ENCODE measurements around the gene GALNT17. TPM values are rescaled to one million over a fixed set of nuclear protein-coding genes. Genes with fewer than 3 reads are reported as not detected.

The GALNT17 gene
- polyA plus RNA-seq, 2 of the 4 experiments (the other 2 are of a cell fraction), result not detected

DNA sequence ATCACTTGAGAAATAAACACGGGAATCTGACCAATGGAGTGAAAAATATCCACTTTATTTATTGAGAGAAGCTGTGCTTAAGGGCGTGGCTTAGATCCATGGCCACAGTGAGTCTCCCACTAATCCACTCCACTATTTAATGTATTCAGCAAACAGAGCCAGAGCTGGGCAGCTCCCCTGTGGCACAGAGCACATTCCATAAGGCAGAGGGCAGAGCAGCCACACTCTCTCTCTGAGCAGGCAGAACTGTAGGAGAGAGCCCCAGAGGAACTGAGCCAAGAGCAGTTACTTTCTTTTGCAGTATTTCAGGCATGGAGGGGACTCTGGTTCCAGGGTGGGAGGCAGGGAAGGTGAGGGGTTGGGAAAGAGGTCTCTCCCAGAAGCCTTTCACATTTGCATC, 106.0 kb downstream of the GALNT17 start:
- no peak overlapping the region for H3K4me3 ChIP-seq
- POLR2A ChIA-PET, result no interaction called here
- peaks cover 3% of the 10 kb centered on the region; the same call in 1 of the 3 replicates for H3K9me3 ChIP-seq
- no peak for DNase-seq (ENCODE audit: low read depth in 1 of 2, low spot score in 1 of 2)
- TF ChIP-seq HEYL (CRISPR knock-in tag; IDR thresholded peaks at IDR 0.05), result no peak
- no peaks in the 10 kb centered on the region for H3K4me1 ChIP-seq
- FAIRE-seq, result no peak
- no peak overlapping the region for H3K4me2 ChIP-seq
- H3K27ac ChIP-seq, result no peak overlapping the region
- WGBS (ENCODE audit: missing lambda C conversion rate), result 4% methylated on average over 2 of the region's 2 CpGs
- ATAC-seq, result no peak
- CTCF ChIA-PET, result no interaction called here

DNA sequence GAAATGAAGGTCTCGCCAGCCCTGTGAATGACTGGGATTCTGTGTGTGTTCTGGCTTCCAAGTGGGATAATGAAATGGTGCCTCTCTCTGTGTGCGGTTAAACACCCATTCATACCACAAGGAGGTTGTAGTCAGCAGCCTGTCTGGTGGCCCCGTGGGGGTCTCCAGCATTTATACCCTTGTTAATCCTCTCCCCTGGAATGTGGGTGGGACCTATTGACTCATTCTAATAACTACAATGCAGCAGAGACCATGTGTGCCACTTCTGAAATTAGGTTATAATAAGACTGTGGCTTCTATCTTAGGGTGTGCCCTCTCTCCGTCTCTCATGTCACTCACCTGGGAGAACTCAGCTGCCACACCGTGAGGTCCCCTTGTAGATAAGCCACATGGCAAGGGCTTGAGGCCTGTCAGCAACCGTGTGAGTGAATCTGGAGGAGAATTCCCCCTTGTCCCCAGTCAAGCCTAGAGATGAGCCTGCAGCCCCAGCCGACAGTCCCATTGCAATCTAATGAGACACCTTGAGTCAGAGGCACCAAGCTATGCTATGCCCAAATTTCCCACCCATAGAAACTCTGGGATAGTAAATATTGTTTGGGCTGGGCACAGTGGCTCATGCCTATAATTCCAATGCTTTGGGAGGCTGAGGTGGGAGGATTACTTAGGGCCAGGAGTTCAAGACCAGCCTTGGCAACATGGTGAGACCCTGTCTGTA, 106.8 kb downstream of the GALNT17 start:
- no peaks in the 10 kb centered on the region for H3K4me1 ChIP-seq
- CTCF ChIA-PET, result interaction anchor here (0.6 kb wide), 1 partner anchor 549 kb away, joined by 3 read pairs; no protein-coding TSS in a partner anchor
- POLR2A ChIA-PET, result no interaction called here
- H3K4me2 ChIP-seq, result no peak overlapping the region
- DNase-seq (ENCODE audit: low read depth in 1 of 2, low spot score in 1 of 2) (no peak), ATAC-seq (no peak), FAIRE-seq (no peak)
- H3K27ac ChIP-seq, result no peak overlapping the region
- 13% methylated on average over 6 of the region's 7 CpGs for WGBS (ENCODE audit: missing lambda C conversion rate)
- peaks cover 3% of the 10 kb centered on the region; the same call in 1 of the 3 replicates for H3K9me3 ChIP-seq
- no peak overlapping the region for H3K4me3 ChIP-seq
- TF ChIP-seq CBX8 (IDR thresholded peaks at IDR 0.05), result no peak
- TF ChIP-seq ZC3H11A (IDR thresholded peaks at IDR 0.05), result no peak
- no peak for TF ChIP-seq EHF (CRISPR knock-in tag; IDR thresholded peaks at IDR 0.05)
- no peak for TF ChIP-seq HOXB13 (CRISPR knock-in tag; IDR thresholded peaks at IDR 0.05; ENCODE audit: low read depth)
- no peak for TF ChIP-seq POLR2AphosphoS2 (conservative IDR thresholded peaks at IDR 0.05; ENCODE audit: low read length)
- TF ChIP-seq TP53 (CRISPR knock-in tag; IDR thresholded peaks at IDR 0.05), result no peak
- no peak for TF ChIP-seq NPAS2 (CRISPR knock-in tag; IDR thresholded peaks at IDR 0.05; ENCODE audit: borderline replicate concordance)
- TF ChIP-seq HDAC2 (IDR thresholded peaks at IDR 0.05), result no peak
- TF ChIP-seq, protein P1, sequence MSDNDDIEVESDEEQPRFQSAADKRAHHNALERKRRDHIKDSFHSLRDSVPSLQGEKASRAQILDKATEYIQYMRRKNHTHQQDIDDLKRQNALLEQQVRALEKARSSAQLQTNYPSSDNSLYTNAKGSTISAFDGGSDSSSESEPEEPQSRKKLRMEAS (IDR thresholded peaks at IDR 0.05), result no peak
- TF ChIP-seq SMC3 (IDR thresholded peaks at IDR 0.05), result no peak
- TF ChIP-seq, protein P2, sequence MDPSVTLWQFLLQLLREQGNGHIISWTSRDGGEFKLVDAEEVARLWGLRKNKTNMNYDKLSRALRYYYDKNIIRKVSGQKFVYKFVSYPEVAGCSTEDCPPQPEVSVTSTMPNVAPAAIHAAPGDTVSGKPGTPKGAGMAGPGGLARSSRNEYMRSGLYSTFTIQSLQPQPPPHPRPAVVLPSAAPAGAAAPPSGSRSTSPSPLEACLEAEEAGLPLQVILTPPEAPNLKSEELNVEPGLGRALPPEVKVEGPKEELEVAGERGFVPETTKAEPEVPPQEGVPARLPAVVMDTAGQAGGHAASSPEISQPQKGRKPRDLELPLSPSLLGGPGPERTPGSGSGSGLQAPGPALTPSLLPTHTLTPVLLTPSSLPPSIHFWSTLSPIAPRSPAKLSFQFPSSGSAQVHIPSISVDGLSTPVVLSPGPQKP (IDR thresholded peaks at IDR 0.05; ENCODE audit: low read depth, low read length), result no peak
- no peak for TF ChIP-seq CEBPB (IDR thresholded peaks at IDR 0.05)
- no peak for TF ChIP-seq CHD4 (IDR thresholded peaks at IDR 0.05; ENCODE audit: borderline replicate concordance)
- TF ChIP-seq EP300 (IDR thresholded peaks at IDR 0.05), result no peak
- TF ChIP-seq POLR2A (IDR thresholded peaks at IDR 0.05; ENCODE audit: low read length), result no peak
- TF ChIP-seq ESRRA (IDR thresholded peaks at IDR 0.05; ENCODE audit: borderline replicate concordance, low read length), result no peak
- TF ChIP-seq, protein P3, sequence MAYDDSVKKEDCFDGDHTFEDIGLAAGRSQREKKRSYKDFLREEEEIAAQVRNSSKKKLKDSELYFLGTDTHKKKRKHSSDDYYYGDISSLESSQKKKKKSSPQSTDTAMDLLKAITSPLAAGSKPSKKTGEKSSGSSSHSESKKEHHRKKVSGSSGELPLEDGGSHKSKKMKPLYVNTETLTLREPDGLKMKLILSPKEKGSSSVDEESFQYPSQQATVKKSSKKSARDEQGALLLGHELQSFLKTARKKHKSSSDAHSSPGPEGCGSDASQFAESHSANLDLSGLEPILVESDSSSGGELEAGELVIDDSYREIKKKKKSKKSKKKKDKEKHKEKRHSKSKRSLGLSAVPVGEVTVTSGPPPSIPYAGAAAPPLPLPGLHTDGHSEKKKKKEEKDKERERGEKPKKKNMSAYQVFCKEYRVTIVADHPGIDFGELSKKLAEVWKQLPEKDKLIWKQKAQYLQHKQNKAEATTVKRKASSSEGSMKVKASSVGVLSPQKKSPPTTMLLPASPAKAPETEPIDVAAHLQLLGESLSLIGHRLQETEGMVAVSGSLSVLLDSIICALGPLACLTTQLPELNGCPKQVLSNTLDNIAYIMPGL (CRISPR knock-in tag; IDR thresholded peaks at IDR 0.05; ENCODE audit: borderline replicate concordance), result no peak
- TF ChIP-seq, protein P4, sequence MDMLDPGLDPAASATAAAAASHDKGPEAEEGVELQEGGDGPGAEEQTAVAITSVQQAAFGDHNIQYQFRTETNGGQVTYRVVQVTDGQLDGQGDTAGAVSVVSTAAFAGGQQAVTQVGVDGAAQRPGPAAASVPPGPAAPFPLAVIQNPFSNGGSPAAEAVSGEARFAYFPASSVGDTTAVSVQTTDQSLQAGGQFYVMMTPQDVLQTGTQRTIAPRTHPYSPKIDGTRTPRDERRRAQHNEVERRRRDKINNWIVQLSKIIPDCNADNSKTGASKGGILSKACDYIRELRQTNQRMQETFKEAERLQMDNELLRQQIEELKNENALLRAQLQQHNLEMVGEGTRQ (IDR thresholded peaks at IDR 0.05), result no peak
- no peak for TF ChIP-seq FOXS1 (CRISPR knock-in tag; IDR thresholded peaks at IDR 0.05)
- TF ChIP-seq MYC (IDR thresholded peaks at IDR 0.05; ENCODE audit: borderline replicate concordance, low read length), result no peak
